HuH-7.5 (cell line): Measurements from ENCODE around the gene GPR162.

Experiments used
- DNase-seq: peaks from one replicate; pipeline ENCODE4 v3.0.0; 2011; ENCODE audit warnings: low spot score

GPR162 gene

DNA sequence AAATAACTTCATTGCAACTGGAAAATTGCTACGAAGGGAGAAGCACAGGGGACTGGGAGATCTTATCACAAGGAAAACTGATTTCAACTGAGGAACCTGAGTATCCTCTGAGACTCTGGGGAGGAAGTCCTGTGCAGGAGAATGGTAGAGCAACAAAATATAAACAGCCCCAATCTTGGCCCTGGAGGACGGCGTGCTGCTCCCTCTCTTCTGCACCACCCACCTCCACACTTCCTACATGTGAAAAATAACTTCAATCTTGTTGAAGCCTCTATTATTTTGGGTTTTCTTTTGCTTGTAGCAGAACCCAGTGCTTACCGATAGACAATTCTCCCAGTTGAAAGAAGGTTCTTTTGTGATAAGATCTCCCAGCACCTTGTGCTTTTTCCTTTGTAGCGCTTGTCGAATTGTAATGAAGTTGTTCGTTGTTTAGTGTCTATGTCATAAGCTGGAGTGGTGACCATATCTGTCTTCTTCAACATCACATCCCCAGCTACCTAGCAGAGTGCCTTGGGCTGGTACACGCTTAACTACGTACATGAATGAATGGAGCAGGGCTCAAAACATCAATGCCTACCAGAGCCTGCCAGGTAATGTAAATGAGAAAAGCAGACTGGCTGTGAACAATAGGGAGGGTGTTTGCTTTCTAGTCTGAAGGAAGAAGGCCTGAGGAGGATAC, 35.1 kb upstream of the GPR162 start:
- DNase-seq: no peak

DNA sequence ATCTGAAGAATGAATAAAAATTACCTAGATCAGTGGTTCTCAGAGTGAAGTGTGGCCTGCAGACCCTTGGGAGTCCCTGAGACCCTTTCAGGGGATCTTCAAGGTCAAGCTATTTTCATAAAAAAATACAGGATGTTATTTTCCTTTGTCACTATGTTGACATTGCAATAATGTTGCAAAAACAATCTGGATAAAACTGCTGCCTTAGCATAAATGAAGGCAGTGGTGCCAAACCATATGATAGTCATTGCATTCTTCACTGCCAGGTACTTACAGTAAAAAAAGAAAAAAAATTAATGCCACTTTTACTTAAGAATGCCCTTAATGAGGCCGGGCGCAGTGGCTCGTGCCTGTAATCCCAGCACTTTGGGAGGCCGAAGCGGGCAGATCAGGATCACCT, 34.3 kb upstream of the GPR162 start:
- no peak for DNase-seq

DNA sequence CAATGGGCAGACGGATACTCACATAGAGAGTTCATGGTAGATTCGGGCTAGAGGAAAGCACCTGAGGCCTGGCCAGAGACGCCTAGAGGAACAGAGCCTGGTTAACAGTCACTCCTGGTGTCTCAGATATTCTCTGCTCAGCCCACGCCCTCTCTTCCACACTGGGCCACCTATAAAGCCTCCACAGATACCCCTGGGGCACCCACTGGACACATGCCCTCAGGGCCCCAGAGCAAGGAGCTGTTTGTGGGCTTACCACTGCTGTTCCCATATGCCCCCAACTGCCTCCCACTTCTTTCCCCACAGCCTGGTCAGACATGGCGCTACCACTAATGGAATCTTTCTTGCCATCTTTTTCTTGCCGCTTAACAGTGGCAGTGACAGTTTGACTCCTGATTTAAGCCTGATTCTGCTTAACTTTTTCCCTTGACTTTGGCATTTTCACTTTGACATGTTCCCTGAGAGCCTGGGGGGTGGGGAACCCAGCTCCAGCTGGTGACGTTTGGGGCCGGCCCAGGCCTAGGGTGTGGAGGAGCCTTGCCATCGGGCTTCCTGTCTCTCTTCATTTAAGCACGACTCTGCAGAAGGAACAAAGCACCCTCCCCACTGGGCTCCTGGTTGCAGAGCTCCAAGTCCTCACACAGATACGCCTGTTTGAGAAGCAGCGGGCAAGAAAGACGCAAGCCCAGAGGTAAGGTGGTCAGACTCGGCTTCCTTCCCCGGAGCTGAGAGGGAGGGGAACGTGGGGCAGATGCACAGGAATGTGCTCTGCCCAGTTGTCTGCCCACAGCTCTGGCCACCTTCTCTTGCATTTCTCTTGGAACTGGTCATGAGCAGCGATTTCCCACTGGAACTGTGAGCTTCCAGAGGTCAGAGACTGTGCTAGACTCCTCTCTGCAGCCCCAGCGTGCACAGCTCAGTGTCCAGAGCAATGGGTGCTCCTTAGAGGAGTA, 32.4 kb upstream of the GPR162 start, which contains the start of gene CD4:
TSS of gene CD4 (plus strand) at position 557 of the 953 bp plus-strand sequence. CDS start 10,611 bp downstream, outside the sequence.
- peak; percentile 1 for DNase-seq

DNA sequence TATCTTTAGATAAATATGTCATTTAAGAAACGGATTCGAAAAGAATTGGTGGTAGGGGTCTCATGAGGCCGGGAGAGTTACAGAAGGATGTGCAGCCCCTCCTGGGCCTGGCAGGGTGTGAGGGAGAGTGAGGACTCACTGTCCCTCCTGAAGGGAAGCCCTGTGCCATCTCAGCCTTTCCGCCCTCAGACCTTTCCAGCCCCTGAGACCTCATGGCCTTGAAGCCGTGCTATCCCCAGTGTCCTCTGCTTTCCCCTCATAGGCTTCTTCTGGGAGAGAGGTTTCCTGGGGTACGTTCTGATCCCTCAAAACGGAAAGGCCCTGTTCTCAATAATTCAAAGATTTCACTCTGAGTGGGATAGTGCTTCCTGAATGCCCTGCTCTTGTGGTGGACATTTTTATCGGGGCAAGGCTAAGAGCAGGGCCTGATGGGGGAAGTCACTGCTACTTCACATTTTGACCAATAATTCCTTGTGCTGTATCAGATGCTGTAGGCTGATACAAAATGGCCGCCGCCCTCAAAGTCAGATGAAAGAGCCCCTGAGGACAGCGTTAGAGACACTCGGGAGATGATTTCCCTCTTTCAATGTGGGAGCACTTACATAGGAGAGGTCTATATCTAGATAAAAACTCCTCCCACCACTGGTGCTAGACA, 31.0 kb upstream of the GPR162 start:
- peak; percentile 2 for DNase-seq

DNA sequence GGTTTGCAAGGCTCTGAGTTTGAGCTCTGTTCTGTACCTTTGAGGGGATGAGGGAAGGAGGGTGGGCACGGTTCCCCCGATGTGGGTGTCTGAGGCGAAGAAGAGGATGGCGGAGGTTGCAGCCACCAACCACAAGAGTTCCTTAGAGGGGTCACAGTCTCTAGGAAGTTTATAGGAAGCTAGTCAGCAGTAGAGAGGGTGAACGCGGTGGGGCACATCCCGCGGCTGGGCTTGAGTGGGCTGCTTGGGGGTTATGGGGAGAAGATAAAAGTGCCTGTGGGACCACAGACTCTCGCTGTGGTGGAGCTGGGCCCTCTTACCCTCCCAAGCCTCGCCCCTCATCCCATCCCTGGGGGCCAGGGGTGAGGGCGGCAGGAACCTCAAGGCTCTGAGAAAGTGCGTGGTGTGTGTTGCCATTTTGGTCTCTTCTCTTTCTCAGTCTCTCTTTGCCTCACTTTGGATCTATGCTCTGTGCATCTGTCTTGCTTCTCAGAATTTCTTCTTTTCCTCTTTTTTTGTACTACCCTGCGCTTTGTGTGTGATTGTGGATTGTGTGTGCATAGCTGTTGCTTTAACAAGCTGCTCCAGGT, 29.6 kb upstream of the GPR162 start:
- DNase-seq: no peak

DNA sequence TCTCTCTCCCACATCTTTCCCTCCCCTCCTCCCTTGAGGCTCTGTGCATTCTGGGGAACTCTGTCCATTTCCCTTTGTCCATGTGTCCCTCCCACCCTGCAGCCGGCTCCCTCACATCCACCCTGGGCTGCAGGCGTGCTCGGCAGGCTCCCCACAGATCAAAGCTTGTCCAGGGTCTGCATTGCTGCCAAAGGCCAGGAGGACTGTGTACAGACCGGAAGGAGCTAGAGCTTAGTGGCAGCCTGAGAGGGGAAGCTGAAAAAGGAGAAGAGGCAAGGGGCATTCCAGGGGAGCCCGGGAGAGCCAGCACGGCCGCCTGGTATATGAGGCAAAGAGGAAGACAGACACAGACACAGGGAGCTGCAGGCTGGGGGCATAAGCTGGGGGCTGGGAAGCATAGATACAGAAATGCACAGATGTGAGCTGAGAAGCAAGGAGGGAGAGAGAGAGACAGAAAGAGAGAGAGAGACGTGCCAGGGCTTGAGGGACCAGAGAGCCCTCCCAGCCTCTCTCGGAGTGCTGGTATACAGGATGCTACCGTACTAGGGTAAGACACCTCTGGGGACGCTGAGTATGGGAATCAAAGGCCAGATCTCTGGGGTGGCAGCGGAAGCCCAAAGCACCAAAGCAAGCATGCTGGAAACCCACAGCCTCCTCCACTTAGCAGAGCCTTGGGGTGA, 29.0 kb upstream of the GPR162 start:
- DNase-seq: no peak

DNA sequence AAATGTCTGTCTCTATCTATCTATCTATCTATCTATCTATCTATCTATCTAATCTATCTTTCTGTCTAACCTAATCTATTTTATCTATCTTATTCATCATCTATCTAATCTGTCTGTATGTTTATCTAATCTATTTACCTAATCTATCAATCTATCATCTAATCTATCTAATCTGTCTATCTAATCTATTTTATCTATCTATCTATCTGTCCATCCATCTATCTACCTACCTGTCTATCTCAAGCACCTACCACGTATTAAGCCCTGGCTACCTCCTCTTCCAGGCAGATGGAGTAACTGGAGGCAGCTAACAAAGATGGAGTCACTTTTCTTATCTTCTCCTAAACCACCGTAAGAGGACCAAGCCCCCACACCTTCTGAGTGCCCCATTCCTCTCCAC, 26.5 kb upstream of the GPR162 start:
- DNase-seq: no peak

DNA sequence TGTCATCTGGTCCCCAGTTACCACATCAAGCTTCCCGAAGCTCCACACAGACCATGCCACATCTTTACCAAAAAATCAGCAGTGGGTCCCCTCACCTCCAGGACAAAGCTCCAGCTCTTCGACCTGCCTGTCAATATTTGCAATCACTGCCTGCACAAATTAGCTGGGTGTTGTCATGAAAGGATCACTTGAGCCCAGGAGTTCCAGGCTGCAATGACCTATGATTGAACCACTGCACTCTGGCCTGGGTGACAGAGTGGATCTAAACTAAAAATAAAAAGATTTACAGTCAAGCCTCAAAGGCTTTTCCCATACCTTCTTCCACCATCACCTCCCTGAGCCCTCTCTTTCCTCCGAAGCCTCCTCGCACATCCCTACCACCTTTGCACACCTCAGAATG, 25.0 kb upstream of the GPR162 start:
- DNase-seq: peak; percentile 8

DNA sequence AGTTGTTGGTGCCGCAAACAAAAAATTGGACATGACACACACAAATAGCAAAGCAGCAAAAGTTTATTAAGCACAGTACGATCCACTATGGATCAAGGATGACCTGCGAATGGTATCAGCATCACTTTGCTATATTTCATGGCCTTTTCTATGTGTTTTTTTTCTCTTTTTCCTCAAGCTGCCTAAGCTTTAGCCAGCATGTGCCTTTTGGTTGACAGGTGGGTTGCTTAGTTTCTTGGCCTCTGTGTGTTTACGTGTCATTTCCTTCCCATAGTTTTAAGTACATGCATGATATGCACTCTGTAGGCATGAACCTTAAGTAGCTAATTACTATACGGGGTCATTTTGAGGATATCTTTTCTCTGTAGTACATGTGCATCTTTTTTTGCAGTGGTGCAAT, 22.5 kb upstream of the GPR162 start:
- DNase-seq: no peak

DNA sequence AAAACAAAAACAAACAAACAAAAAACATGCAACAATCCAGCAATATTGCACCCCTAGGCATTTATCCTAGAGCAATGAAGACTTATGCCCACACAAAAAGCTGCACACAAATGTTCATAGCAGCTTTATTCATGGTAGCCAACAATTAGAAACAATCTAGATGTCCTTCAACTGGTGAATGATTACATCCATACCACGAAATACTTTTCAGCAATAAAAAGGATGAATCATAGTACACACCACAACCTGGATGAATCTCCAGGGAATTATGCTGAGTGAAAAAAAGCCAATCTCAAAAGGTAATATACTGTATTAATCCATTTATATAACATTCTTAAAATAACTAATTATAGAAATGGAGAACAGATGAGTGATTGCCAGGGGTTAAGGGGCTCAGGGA, 14.5 kb upstream of the GPR162 start:
- DNase-seq: no peak

DNA sequence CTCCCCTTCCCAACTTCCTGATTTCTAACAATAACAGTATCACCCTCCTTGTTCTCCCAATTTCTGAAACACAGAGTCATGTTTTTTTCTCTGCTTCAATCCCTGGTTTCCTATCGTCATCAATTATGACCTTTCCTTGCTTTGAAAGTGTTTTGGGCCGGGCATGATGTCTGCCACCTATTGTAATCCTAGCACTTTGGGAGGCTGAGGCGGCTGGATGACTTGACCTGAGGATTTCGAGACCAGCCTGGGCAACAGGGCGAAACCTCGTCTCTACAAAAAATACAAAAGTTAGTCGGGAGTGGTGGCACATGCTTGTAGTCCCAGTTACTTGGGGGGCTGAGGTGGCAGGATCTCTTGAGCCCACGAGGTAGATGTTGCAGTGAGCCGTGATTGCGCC, 12.6 kb upstream of the GPR162 start:
- no peak for DNase-seq

DNA sequence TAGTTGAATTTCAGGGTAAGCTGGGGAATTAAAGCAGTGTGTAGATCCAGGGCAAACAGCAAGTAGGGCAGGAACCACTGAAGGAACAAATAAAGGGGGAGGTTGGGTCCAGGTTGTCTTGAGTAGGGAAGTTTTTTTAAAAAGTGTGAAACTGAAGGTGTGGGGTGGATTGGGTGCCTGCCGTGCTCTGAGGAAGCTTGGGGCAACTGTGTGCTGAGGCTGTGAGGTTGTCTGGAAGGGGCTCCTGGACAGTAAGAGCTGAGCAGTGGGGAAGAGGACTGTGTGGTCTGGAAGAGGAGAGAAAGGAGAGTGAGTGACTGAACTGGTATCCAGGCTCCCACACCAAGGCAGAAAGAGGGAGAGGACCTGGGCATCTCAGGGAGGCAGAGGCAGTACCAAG, 10.9 kb upstream of the GPR162 start:
- peak; percentile 1 for DNase-seq

DNA sequence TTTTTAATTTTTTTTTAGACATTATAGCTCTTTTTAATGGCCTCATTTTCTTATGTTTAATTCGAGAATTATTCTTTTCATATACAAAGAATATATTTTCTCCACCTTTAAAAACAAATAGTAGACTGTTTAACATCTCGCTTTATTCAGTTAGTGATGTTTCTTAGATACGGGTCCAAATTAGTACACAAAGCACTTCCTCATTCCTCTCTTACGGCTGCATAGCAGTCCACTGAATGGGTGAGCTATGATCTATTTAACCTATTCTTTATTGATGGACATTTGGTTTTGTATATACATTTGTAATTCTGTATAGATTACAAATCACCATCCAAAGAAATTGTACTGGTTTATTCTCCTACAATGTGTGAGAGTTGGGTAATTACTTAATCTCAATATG, 8.3 kb upstream of the GPR162 start:
- DNase-seq: no peak

DNA sequence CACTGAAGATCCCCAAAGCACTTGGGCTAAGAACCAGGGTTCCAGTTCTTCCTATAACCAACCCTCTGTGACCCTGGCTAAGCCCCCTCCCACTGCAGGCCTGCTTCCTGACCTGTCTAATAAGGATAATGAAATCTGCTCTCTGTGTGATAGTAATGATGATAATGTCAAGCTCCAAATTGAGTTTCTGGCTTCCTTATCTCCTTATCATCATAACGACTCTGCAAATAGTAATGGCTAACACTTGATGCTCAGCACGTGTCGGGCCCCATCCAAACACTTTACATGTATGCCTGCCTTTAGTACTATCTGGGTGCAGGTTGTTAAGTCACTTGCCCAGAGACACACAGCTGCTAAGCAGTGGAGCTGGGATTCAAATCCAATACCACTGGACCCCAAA, 5.0 kb upstream of the GPR162 start:
- no peak for DNase-seq

DNA sequence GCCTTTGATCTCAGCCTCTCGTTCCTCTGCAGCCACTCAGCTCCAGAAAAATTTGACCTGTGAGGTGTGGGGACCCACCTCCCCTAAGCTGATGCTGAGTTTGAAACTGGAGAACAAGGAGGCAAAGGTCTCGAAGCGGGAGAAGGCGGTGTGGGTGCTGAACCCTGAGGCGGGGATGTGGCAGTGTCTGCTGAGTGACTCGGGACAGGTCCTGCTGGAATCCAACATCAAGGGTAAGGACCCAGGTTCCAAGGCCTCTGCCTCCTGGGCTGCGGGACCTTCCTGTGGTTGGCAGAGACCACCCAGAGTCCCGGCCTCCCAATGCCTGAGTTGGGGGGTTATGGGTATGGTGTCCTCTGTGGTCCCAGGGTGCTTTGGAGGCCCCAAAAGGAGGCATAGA, 4.5 kb upstream of the GPR162 start:
- no peak for DNase-seq

DNA sequence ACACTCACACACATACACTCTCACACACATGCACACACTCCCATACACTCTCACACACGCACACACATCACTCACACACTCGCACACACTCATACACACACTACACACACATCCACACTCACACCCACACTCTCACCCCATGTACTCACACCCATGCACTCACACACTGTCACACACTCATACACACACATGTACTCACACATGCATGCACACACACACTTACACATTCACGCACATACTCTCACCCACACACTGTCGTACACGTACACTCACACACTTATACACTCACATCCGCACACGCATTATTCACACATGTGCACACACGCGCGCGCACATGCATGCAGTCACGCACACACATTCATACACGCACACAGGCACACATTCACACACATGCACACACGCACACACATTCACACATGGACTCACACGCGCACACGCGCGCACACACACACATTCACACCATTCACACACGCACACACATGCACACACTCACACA, 3.9 kb upstream of the GPR162 start:
- no peak for DNase-seq

DNA sequence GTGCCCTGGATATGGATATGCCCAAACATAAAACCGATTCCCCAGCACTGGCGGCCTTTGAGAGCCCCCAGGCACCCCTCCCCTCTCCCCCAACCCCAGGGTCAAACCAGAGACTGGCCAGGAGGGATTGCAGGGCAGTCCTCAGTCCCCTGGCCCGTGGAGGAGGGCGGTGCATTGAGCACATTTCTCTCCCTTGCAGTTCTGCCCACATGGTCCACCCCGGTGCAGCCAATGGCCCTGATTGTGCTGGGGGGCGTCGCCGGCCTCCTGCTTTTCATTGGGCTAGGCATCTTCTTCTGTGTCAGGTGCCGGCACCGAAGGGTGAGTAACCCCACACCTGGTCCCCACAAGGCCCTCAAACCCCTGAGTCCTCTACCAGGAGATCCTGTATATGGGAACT, 3.4 kb upstream of the GPR162 start:
- no peak for DNase-seq

DNA sequence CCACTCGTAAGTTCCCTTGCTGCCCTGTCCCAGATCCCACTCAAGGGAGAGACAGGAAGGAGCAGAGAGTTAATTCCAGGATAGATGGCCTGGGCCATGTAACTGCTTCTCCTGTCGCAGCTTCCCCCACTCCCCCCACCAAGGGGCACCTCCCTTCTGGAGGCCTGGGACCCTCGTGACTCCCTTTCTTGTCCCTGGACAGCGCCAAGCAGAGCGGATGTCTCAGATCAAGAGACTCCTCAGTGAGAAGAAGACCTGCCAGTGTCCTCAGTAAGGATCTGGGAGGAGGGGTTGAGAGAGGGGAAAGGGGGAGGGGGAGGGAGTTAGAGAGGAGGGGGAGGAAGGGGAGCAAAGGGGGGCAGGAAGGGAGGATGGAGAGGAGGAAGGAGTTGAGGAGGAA, 3.0 kb upstream of the GPR162 start:
- no peak for DNase-seq

DNA sequence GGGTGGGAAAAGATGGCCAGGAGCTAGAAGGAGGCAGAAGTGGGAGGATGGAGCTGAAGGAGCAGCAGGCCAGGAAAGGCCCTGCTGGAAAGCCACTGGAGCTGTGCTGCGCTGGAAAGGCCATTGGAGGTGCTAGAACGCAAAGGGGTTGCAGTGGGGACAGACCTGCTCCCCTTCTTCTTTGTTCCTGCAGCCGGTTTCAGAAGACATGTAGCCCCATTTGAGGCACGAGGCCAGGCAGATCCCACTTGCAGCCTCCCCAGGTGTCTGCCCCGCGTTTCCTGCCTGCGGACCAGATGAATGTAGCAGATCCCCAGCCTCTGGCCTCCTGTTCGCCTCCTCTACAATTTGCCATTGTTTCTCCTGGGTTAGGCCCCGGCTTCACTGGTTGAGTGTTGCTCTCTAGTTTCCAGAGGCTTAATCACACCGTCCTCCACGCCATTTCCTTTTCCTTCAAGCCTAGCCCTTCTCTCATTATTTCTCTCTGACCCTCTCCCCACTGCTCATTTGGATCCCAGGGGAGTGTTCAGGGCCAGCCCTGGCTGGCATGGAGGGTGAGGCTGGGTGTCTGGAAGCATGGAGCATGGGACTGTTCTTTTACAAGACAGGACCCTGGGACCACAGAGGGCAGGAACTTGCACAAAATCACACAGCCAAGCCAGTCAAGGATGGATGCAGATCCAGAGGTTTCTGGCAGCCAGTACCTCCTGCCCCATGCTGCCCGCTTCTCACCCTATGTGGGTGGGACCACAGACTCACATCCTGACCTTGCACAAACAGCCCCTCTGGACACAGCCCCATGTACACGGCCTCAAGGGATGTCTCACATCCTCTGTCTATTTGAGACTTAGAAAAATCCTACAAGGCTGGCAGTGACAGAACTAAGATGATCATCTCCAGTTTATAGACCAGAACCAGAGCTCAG, 2.3 kb upstream of the GPR162 start:
- no peak for DNase-seq

DNA sequence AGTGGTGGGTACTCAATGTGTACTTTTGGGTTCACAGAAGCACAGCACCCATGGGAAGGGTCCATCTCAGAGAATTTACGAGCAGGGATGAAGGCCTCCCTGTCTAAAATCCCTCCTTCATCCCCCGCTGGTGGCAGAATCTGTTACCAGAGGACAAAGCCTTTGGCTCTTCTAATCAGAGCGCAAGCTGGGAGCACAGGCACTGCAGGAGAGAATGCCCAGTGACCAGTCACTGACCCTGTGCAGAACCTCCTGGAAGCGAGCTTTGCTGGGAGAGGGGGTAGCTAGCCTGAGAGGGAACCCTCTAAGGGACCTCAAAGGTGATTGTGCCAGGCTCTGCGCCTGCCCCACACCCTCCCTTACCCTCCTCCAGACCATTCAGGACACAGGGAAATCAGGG, 1.5 kb upstream of the GPR162 start:
- DNase-seq: no peak
